Panc1 (cell line): ENCODE results near the gene CAMKK2. TPM values are rescaled to one million over a fixed set of nuclear protein-coding genes. Genes with fewer than 3 reads are reported as not detected.

Experiments used
- ATAC-seq: fragments of 200-7000 bp; cut with Tn5 transposase; 2 replicates; pipeline ENCODE4 v1.9.1; 2020; ENCODE audit warnings: mild to moderate bottlenecking, moderate library complexity
- BruUV-seq: library from RNA; stranded (reverse); fragments of 400-500 nt; replicated peaks from 2 replicates; lab custom pipeline; 2021; lab: Mats Ljungman, UMichigan
- CTCF ChIA-PET: fragments of 300-600 bp; sonication (Branson Sonifier 250); formaldehyde crosslinking; loops from one replicate; lab custom pipeline; 2022; ENCODE audit warnings: antibody characterized with exemption; lab: Charles Lee
- POLR2A ChIA-PET: fragments of 300-600 bp; sonication (Branson Sonifier 250); formaldehyde crosslinking; loops from one replicate; lab custom pipeline; 2022; ENCODE audit warnings: antibody characterized with exemption; lab: Charles Lee
- DNase-seq: peaks from one replicate; pipeline ENCODE4 v3.0.0-alpha.2; 2010; ENCODE audit warnings: low read depth, low spot score
- H3K27ac ChIP-seq: 2 replicates; pipeline ENCODE4 v1.5.1; 2011; ENCODE audit warnings: mild to moderate bottlenecking, low read length, inconsistent platforms
- H3K27me3 ChIP-seq: fragments of 200-500 bp; sonication (Bioruptor generic); 2 replicates; pipeline ENCODE4 v1.6.0; 2014; ENCODE audit warnings: low read length, inconsistent platforms; ENCODE audit not compliant: control insufficient read depth, insufficient read depth
- H3K36me3 ChIP-seq: fragments of 200-500 bp; sonication (Bioruptor generic); 2 replicates; pipeline ENCODE4 v1.5.1; 2014; ENCODE audit warnings: inconsistent platforms, mild to moderate bottlenecking, low read length, moderate library complexity; ENCODE audit not compliant: control insufficient read depth, insufficient read depth
- H3K4me1 ChIP-seq: 2 replicates; pipeline ENCODE4 v1.5.1; 2011; ENCODE audit warnings: inconsistent platforms, mild to moderate bottlenecking, low read length, moderate library complexity; ENCODE audit not compliant: control insufficient read depth, insufficient read depth
- H3K4me3 ChIP-seq, 2 experiments: 2 replicates each; pipeline ENCODE4 v1.5.1; 2011 to 2012; ENCODE audit warnings: low read depth in 2 of 2, low read length in 2 of 2, mild to moderate bottlenecking in 2 of 2, inconsistent platforms in 1 of 2, moderate library complexity in 1 of 2
- H3K9me3 ChIP-seq: fragments of 200-500 bp; sonication (Bioruptor generic); 2 replicates; pipeline ENCODE4 v1.5.1; 2014; ENCODE audit warnings: low read depth, mild to moderate bottlenecking, inconsistent platforms, low read length, moderate library complexity; ENCODE audit not compliant: control insufficient read depth, insufficient read depth
- POLR2AphosphoS5 ChIP-seq: IDR thresholded peaks from 2 replicates; pipeline ENCODE4 v1.6.1; 2012; ENCODE audit warnings: mild to moderate bottlenecking, low read depth, low read length, moderate library complexity
- SIN3A ChIP-seq: IDR thresholded peaks from 2 replicates; pipeline ENCODE4 v1.6.1; 2012; ENCODE audit warnings: low read depth, mild to moderate bottlenecking, low read length, moderate library complexity, borderline replicate concordance; ENCODE audit not compliant: insufficient read depth
- TCF7L2 ChIP-seq: IDR thresholded peaks from 2 replicates; pipeline ENCODE4 v1.6.1; 2011; ENCODE audit warnings: mild to moderate bottlenecking, low read depth, low read length, inconsistent platforms
- in situ Hi-C: cut with HindIII; loops from 2 replicates; pipeline ENCODE4 v1.10.0; 2016; ENCODE audit warnings: low sequenced_read_pairs, low pct_unique_long_range_greater_than_20kb
- intact Hi-C: fragments of 100-400 bp; cut with micrococcal nuclease; formaldehyde crosslinking; loops from one replicate; pipeline ENCODE4 v1.10.0; 2022; ENCODE audit not compliant: unreplicated experiment
- total RNA-seq: library from RNA; stranded (reverse); gene quantifications from one replicate; pipeline ENCODE4 v1.2.1, GENCODE V29; 2021; ENCODE audit not compliant: unreplicated experiment
- TF ChIP-seq, protein P1 (sequence below), 2 experiments: IDR thresholded peaks; 2 replicates each; pipeline ENCODE4 v1.6.1; 2011 to 2012; ENCODE audit warnings: low read depth in 2 of 2, control low read depth in 1 of 2, low read length in 1 of 2, mild to moderate bottlenecking in 1 of 2, moderate library complexity in 1 of 2; ENCODE audit not compliant: insufficient read depth in 1 of 2
- TF ChIP-seq, protein P2 (sequence below): fragments of 450-650 bp; IDR thresholded peaks from 2 replicates; pipeline ENCODE4 v1.5.1; 2017; ENCODE audit warnings: mild to moderate bottlenecking

The CAMKK2 gene
- total RNA-seq, 1 experiment from 2014 or later, result 37.8 TPM

DNA sequence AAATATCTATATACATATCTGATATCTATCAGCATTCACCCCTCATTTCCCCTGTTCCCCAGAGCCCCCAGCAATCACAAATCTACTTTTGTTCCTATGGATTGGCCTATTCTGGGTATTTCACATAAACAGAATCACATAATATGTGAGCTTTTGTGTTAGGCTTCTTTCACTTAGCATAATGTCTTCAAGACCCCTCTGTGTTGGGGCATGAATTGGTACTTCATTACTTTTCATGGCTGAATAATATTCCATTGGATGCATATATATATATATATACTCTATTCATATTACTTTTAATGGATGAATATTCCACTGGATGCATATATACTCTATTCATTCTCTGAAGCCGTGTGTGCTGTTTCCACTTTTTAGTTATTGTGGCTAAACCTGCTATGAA is 28.7 kb downstream of the CAMKK2 start:
- BruUV-seq, result no TSS peak
- intact Hi-C loops, result no loop called here
- Histone ChIP-seq H3K27me3 (no peaks in the 10 kb centered on the region), H3K36me3 (no peaks in the 10 kb centered on the region; the same call in 1 of the 2 replicates), H3K27ac (no peak overlapping the region), H3K9me3 (no peaks in the 10 kb centered on the region), H3K4me1 (no peaks in the 10 kb centered on the region), H3K4me3 (no peak overlapping the region)
- CTCF ChIA-PET, result no interaction called here
- DNase-seq, result no peak
- in situ Hi-C loops, result no loop called here
- no peak for ATAC-seq
- POLR2A ChIA-PET, result interaction anchor here (0.7 kb wide), 1 partner anchor 9 kb away, joined by 9 read pairs; no protein-coding TSS in a partner anchor
- no peak for TF ChIP-seq TCF7L2
- TF ChIP-seq, protein P1, sequence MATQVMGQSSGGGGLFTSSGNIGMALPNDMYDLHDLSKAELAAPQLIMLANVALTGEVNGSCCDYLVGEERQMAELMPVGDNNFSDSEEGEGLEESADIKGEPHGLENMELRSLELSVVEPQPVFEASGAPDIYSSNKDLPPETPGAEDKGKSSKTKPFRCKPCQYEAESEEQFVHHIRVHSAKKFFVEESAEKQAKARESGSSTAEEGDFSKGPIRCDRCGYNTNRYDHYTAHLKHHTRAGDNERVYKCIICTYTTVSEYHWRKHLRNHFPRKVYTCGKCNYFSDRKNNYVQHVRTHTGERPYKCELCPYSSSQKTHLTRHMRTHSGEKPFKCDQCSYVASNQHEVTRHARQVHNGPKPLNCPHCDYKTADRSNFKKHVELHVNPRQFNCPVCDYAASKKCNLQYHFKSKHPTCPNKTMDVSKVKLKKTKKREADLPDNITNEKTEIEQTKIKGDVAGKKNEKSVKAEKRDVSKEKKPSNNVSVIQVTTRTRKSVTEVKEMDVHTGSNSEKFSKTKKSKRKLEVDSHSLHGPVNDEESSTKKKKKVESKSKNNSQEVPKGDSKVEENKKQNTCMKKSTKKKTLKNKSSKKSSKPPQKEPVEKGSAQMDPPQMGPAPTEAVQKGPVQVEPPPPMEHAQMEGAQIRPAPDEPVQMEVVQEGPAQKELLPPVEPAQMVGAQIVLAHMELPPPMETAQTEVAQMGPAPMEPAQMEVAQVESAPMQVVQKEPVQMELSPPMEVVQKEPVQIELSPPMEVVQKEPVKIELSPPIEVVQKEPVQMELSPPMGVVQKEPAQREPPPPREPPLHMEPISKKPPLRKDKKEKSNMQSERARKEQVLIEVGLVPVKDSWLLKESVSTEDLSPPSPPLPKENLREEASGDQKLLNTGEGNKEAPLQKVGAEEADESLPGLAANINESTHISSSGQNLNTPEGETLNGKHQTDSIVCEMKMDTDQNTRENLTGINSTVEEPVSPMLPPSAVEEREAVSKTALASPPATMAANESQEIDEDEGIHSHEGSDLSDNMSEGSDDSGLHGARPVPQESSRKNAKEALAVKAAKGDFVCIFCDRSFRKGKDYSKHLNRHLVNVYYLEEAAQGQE (IDR thresholded peaks at IDR 0.05; ENCODE audit: insufficient read depth in 1 of 2, low read depth in 2 of 2, low read length in 1 of 2), result no peak
- TF ChIP-seq SIN3A, result no peak
- TF ChIP-seq POLR2AphosphoS5, result no peak
- TF ChIP-seq, protein P2, sequence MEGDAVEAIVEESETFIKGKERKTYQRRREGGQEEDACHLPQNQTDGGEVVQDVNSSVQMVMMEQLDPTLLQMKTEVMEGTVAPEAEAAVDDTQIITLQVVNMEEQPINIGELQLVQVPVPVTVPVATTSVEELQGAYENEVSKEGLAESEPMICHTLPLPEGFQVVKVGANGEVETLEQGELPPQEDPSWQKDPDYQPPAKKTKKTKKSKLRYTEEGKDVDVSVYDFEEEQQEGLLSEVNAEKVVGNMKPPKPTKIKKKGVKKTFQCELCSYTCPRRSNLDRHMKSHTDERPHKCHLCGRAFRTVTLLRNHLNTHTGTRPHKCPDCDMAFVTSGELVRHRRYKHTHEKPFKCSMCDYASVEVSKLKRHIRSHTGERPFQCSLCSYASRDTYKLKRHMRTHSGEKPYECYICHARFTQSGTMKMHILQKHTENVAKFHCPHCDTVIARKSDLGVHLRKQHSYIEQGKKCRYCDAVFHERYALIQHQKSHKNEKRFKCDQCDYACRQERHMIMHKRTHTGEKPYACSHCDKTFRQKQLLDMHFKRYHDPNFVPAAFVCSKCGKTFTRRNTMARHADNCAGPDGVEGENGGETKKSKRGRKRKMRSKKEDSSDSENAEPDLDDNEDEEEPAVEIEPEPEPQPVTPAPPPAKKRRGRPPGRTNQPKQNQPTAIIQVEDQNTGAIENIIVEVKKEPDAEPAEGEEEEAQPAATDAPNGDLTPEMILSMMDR, result no peak

DNA sequence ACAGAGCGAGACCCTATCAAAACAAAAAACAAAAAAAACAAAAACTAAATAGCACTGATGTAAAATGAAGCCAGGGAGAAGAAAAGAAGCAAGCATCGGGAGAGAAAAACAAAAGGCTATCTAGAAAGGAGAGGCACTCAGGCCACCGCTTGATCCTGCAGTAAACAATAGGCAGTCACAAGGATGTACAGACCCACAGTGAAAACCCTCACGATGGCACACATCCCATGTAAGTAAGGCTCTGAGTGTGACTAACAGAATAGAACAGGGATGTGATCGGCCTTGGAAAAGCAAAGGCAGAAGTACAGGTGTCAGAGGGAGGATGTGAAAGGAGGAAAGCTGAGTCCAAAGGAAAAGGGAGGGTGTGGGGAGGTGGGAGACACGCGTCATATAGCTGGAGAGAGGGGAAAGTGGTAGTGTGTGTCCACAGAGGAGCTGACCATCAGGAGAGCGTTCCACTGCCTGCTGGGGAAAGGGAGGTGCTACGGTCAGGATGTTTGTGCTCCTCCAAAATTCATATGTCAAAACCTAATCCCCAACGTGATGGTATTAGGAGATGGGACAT is 31.5 kb downstream of the CAMKK2 start:
- no peak for DNase-seq
- H3K9me3 ChIP-seq, result no peaks in the 10 kb centered on the region
- H3K27ac ChIP-seq, result no peak overlapping the region
- no TSS peak for BruUV-seq
- H3K36me3 ChIP-seq, result no peaks in the 10 kb centered on the region; the same call in 1 of the 2 replicates
- in situ Hi-C loops (no loop called here), intact Hi-C loops (no loop called here)
- no peak for ATAC-seq
- POLR2A ChIA-PET, result no interaction called here
- no peak overlapping the region for H3K4me3 ChIP-seq
- CTCF ChIA-PET, result interaction anchor here (0.6 kb wide), 1 partner anchor 35 kb away, joined by 3 read pairs; no protein-coding TSS in a partner anchor
- TF ChIP-seq POLR2AphosphoS5 (no peak), SIN3A (no peak), TCF7L2 (no peak)
- TF ChIP-seq, protein P1 (IDR thresholded peaks at IDR 0.05; ENCODE audit: insufficient read depth in 1 of 2, low read depth in 2 of 2, low read length in 1 of 2), result no peak
- TF ChIP-seq, protein P2, result no peak
- no peaks in the 10 kb centered on the region for H3K27me3 ChIP-seq
- H3K4me1 ChIP-seq, result no peaks in the 10 kb centered on the region
